ENCODE data around the gene SLC25A29.

SLC25A29 gene

DNA sequence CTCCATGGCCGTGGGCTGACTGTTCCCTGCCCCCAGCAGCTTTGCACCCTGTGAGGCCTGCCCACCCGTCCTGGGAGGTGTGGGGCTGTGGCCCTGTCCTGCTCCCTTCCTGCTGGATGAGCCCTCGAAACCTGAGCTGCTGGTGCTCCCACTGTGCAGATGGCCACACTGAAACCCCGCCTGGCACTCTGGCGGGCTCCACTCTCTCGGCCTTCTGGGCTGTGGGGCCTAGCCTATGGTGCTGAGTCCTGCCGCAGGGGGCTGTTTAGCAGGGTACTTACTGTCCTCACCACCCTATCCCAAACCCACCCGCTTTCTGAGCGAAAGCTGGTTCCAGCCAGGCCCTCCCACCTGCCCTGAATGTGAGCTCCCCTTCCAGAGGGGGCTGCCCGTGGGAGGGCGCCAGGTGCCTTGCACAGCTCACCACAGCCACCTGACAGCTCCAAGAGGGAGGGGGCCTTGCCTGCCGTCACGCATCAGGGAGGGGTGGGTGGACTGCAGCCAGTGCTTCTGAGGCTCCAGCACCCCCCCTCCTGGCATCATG is 24.2 kb upstream of the SLC25A29 start:
- TF ChIP-seq, protein P1, sequence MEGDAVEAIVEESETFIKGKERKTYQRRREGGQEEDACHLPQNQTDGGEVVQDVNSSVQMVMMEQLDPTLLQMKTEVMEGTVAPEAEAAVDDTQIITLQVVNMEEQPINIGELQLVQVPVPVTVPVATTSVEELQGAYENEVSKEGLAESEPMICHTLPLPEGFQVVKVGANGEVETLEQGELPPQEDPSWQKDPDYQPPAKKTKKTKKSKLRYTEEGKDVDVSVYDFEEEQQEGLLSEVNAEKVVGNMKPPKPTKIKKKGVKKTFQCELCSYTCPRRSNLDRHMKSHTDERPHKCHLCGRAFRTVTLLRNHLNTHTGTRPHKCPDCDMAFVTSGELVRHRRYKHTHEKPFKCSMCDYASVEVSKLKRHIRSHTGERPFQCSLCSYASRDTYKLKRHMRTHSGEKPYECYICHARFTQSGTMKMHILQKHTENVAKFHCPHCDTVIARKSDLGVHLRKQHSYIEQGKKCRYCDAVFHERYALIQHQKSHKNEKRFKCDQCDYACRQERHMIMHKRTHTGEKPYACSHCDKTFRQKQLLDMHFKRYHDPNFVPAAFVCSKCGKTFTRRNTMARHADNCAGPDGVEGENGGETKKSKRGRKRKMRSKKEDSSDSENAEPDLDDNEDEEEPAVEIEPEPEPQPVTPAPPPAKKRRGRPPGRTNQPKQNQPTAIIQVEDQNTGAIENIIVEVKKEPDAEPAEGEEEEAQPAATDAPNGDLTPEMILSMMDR (IDR thresholded peaks at IDR 0.05; ENCODE audit: insufficient read depth, low read depth, low read length, missing control alignments): no peak
- no peak for DNase-seq (ENCODE audit: low read depth)

DNA sequence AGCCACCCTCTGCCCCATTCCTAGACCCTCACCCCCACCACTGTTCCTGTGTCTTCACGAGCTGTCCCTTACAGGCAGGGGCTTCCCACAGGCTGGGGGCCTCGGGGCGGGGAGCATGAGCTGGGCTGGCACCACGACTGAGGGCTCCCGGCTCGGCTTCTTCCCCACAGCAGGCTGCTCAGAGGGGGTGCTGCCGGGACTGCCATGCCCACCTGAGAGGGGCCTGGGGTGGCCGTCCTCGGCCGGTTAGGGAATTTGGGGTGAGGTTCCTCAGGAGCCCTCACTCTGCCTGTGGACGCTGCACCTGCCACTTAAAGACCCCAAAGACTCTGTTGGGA is 23.7 kb upstream of the SLC25A29 start:
- no peak overlapping the region for H3K4me3 ChIP-seq (ENCODE audit: low read length)
- TF ChIP-seq, protein P1 (IDR thresholded peaks at IDR 0.05; ENCODE audit: insufficient read depth, low read depth, low read length, missing control alignments): no peak
- no peak for DNase-seq (ENCODE audit: low read depth)

More for the DNA sequence above, 24.2 kb upstream of the SLC25A29 start:
- H3K4me3 ChIP-seq (ENCODE audit: low read length): no peak overlapping the region

DNA sequence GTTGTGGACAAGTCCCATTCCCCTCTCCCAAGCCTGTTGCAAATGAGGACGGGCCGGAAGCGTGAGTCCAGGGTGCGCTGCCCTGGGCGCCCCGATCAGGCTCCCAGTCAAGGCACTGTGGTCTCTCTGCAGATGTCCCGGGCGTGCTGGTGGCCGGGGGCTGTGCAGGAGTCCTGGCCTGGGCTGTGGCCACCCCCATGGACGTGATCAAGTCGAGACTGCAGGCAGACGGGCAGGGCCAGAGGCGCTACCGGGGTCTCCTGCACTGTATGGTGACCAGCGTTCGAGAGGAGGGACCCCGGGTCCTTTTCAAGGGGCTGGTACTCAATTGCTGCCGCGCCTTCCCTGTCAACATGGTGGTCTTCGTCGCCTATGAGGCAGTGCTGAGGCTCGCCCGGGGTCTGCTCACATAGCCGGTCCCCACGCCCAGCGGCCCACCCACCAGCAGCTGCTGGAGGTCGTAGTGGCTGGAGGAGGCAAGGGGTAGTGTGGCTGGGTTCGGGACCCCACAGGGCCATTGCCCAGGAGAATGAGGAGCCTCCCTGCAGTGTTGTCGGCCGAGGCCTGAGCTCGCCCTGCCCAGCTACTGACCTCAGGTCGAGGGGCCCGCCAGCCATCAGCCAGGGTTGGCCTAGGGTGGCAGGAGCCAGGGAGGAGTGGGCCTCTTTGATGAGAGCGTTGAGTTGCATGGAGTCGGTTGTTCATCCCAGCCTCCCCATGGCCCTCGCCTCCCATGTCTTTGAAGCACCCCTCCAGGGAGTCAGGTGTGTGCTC is 23.2 kb upstream of the SLC25A29 start:
- no peak overlapping the region for H3K4me3 ChIP-seq (ENCODE audit: low read length)
- no peak for DNase-seq (ENCODE audit: low read depth)

DNA sequence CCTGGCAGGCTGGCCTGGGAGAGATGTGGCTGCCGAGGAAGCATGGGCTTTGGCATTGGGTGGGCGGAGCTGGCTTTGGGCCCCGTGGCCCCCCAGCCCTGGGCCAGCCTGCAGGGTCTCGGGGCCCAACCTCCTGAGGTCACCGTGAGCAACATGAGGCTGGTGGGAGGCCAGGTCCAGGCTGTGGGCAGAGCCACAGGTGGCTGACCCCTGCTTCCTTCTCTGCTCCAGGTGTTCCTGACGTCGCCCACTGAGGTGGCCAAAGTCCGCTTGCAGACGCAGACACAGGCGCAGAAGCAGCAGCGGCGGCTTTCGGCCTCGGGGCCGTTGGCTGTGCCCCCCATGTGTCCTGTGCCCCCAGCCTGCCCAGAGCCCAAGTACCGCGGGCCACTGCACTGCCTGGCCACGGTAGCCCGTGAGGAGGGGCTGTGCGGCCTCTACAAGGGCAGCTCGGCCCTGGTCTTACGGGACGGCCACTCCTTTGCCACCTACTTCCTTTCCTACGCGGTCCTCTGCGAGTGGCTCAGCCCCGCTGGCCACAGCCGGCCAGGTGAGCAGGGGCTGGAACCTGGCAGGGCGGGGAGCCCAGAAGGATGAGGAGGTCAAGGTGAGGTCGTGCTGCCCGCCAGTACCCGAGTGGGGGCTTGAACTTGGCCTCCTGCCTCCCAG is 22.4 kb upstream of the SLC25A29 start:
- TF ChIP-seq, protein P1 (IDR thresholded peaks at IDR 0.05; ENCODE audit: insufficient read depth, low read depth, low read length, missing control alignments): no peak
- DNase-seq (ENCODE audit: low read depth): no peak
- no peak overlapping the region for H3K4me3 ChIP-seq (ENCODE audit: low read length)

More for the DNA sequence above, 23.2 kb upstream of the SLC25A29 start:
- TF ChIP-seq, protein P1 (IDR thresholded peaks at IDR 0.05; ENCODE audit: insufficient read depth, low read depth, low read length, missing control alignments): no peak

DNA sequence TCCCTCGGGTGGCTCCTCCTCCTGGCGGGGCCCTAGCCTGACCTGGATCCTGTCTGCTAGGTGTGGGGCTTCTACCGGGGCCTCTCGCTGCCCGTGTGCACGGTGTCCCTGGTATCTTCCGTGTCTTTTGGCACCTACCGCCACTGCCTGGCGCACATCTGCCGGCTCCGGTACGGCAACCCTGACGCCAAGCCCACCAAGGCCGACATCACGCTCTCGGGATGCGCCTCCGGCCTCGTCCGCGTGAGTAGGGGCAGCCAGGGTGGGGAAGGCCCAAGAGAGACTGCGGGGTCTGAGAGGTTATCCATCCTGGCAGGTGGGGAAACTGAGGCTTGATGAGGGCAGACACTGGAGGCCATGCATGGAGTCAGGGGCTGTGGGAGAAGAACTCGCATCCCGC is 20.9 kb upstream of the SLC25A29 start:
- DNase-seq (ENCODE audit: low read depth): no peak
- no peak overlapping the region for H3K4me3 ChIP-seq (ENCODE audit: low read length)
- TF ChIP-seq, protein P1 (IDR thresholded peaks at IDR 0.05; ENCODE audit: insufficient read depth, low read depth, low read length, missing control alignments): no peak

DNA sequence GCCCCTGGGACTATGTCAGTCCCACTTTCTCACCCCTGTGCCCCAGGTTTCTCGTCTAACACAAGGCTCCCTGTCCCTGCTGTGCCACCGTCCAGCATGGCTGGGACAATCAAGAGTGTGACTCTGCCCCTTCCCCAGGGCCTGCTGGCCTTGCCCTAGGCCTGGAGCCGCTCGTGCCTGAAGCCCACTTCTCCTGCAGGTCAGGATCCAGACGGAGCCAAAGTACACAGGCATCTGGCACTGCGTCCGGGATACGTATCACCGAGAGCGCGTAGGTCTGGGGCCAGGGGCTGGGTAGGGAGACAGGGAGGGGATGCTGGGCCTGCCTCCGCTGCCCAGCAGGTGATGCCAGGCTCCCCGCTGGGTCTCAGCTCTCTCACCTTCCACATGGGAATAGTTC is 19.7 kb upstream of the SLC25A29 start:
- no peak for DNase-seq (ENCODE audit: low read depth)
- TF ChIP-seq, protein P1 (IDR thresholded peaks at IDR 0.05; ENCODE audit: insufficient read depth, low read depth, low read length, missing control alignments): no peak
- H3K4me3 ChIP-seq (ENCODE audit: low read length): no peak overlapping the region

Measured in epithelial cell of esophagus (primary cell).